Measurements from ENCODE around the gene TEPSIN. TPM values are rescaled to one million over a fixed set of nuclear protein-coding genes. Genes with fewer than 3 reads are reported as not detected.

The TEPSIN gene
- total and polyA plus RNA-seq, 2 donors (not counting 3 experiments of a cell fraction or from before 2014, with no cell fraction given): 41.6 to 45.3 TPM

GRCh38 chr17:81188491-81188840 is 50.4 kb downstream of the TEPSIN start:
- no peaks in the 10 kb centered on the region for H3K9me3 ChIP-seq (replicated peaks; ENCODE audit: control insufficient read depth, insufficient read depth, low read length)
- no peak overlapping the region for H2AFZ ChIP-seq (ENCODE audit: low read depth, low read length)
- CTCF ChIA-PET: interaction anchor here (1.4 to 5.5 kb wide), 2 partner anchors 14 to 46 kb away, joined by 4 to 40 read pairs; no protein-coding TSS in a partner anchor
- H3K27me3 ChIP-seq (ENCODE audit: control insufficient read depth in 2 of 2, insufficient read depth in 2 of 2, low read length in 2 of 2): no peaks in the 10 kb centered on the region
- BruUV-seq (replicated peaks): no TSS peak
- H3K4me2 ChIP-seq (ENCODE audit: insufficient read depth, low read length): no peak overlapping the region
- POLR2A ChIA-PET: no interaction called here
- dilution Hi-C loops (cut with MboI; ENCODE audit: extremely low pct_ligation_motif_present, low sequenced_read_pairs): no loop called here
- no peak for FAIRE-seq
- no peaks in the 10 kb centered on the region for H3K9me1 ChIP-seq (replicated peaks; ENCODE audit: control insufficient read depth, extremely low read depth, insufficient read depth, low read length)
- no peaks in the 10 kb centered on the region for H4K20me1 ChIP-seq (replicated peaks; ENCODE audit: control insufficient read depth, extremely low read depth, insufficient read depth, low read length)
- H3K36me3 ChIP-seq (ENCODE audit: control insufficient read depth in 2 of 2, extremely low read depth in 1 of 2, insufficient read depth in 2 of 2, low read length in 2 of 2): peaks cover 0 to 4% of the 10 kb centered on the region in 2 experiments
- intact Hi-C loops (cut with micrococcal nuclease): no loop called here
- no peak overlapping the region for H3K4me3 ChIP-seq (replicated peaks in 1 of 3; ENCODE audit: insufficient read depth in 1 of 3, low read depth in 1 of 3, low read length in 3 of 3)
- TF ChIP-seq POLR2AphosphoS5 (IDR thresholded peaks at IDR 0.05; ENCODE audit: insufficient read depth, low read depth, low read length): no peak
- H3K9ac ChIP-seq (replicated peaks; ENCODE audit: extremely low read depth, insufficient read depth, low read length): no peak overlapping the region
- DNase-seq (ENCODE audit: low read depth, low spot score): no peak
- no peaks in the 10 kb centered on the region for H3K4me1 ChIP-seq (ENCODE audit: control insufficient read depth, extremely low read depth, insufficient read depth, low read length)
- no peaks in the 10 kb centered on the region for H3K79me2 ChIP-seq (ENCODE audit: control insufficient read depth, insufficient read depth, low read length)
- H3K27ac ChIP-seq (ENCODE audit: insufficient read depth, low read depth, low read length): no peak overlapping the region

DNA sequence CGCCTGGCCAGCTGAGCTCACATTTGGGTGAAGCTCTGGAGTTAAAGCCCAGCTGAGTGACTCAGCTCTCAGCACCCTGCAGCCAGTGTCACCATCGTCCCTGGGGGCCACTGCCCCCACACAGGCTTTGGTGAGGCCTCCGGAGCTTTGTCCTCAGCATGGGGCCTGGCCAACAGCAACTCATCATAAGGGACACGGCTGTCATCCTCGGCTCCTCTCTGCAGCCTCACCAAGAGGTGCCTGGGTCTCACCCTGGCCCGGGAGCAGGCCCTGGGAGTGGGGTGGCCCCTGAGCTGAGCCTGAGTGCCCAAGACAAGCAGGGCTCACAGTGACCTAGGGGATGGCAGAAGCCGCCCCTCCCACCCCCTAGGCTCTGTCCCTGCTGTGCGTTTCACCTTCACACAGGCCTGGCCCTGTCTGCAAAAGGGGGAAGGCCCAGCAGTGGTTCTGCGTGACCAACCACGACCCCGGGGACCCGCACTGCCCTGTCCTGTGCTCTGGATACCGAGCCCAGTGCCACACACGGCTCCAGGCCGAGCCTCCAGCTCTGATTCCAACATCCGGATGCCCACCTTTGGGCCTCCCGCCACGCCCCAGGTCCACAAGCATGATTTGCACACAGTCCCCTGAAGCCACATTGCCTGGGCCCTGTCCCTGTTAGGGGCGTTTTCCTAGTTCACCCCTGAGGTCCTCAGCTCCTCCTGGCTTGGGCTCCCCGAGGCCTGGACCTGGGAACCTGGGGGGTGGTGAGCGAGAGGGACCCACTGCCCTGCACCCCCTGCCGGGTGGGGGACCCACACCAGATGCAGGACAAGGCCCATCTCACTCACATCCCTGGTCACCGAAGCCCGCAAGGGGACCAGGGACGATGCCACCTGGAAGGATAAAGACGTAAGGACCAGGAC is 51.0 kb downstream of the TEPSIN start:
- Histone ChIP-seq H3K9me1 (replicated peaks; ENCODE audit: control insufficient read depth, extremely low read depth, insufficient read depth, low read length) (no peaks in the 10 kb centered on the region), H3K4me2 (ENCODE audit: insufficient read depth, low read length) (no peak overlapping the region), H3K79me2 (ENCODE audit: control insufficient read depth, insufficient read depth, low read length) (no peaks in the 10 kb centered on the region), H3K9ac (replicated peaks; ENCODE audit: extremely low read depth, insufficient read depth, low read length) (no peak overlapping the region), H3K4me1 (ENCODE audit: control insufficient read depth, extremely low read depth, insufficient read depth, low read length) (no peaks in the 10 kb centered on the region), H2AFZ (ENCODE audit: low read depth, low read length) (no peak overlapping the region), H3K27me3 (ENCODE audit: control insufficient read depth in 2 of 2, insufficient read depth in 2 of 2, low read length in 2 of 2) (no peaks in the 10 kb centered on the region), H3K9me3 (replicated peaks; ENCODE audit: control insufficient read depth, insufficient read depth, low read length) (no peaks in the 10 kb centered on the region), H3K36me3 (ENCODE audit: control insufficient read depth in 2 of 2, extremely low read depth in 1 of 2, insufficient read depth in 2 of 2, low read length in 2 of 2) (peaks cover 0 to 4% of the 10 kb centered on the region in 2 experiments), H3K27ac (ENCODE audit: insufficient read depth, low read depth, low read length) (no peak overlapping the region), H4K20me1 (replicated peaks; ENCODE audit: control insufficient read depth, extremely low read depth, insufficient read depth, low read length) (no peaks in the 10 kb centered on the region), H3K4me3 (replicated peaks in 1 of 3; ENCODE audit: insufficient read depth in 1 of 3, low read depth in 1 of 3, low read length in 3 of 3) (no peak overlapping the region)
- ChIA-PET POLR2A (no interaction called here), CTCF (interaction anchor here (1.4 to 5.5 kb wide), 3 partner anchors 13 to 46 kb away, joined by 4 to 40 read pairs (median 6); no protein-coding TSS in a partner anchor)
- DNase-seq (ENCODE audit: low read depth, low spot score) (no peak), FAIRE-seq (no peak)
- BruUV-seq (replicated peaks): no TSS peak
- no peak for TF ChIP-seq JUN (IDR thresholded peaks at IDR 0.05; ENCODE audit: borderline replicate concordance, insufficient read depth, insufficient read length, low read depth)
- TF ChIP-seq POLR2AphosphoS5 (IDR thresholded peaks at IDR 0.05; ENCODE audit: insufficient read depth, low read depth, low read length): no peak
- no peak for TF ChIP-seq POLR2A (IDR thresholded peaks at IDR 0.05; ENCODE audit: low read depth, low read length)
- TF ChIP-seq CTCF (IDR thresholded peaks at IDR 0.05; ENCODE audit: extremely low read depth in 1 of 2, insufficient read depth in 1 of 2, low read depth in 1 of 2, low read length in 2 of 2): no peak
- no peak for TF ChIP-seq FOS (IDR thresholded peaks at IDR 0.05; ENCODE audit: borderline replicate concordance, insufficient read depth, low read length)
- intact Hi-C loops (cut with micrococcal nuclease): no loop called here
- dilution Hi-C loops (cut with MboI; ENCODE audit: extremely low pct_ligation_motif_present, low sequenced_read_pairs): no loop called here

Data from endothelial cell of umbilical vein (primary cell).